CD4-positive, alpha-beta T cell treated with Interleukin-4 for 4 hours (primary cell): ENCODE measurements around the gene TMEM218.
A peak's percentile ranks its signal among the peaks of the same experiment; 100 is the strongest.
"Not testable (repeated sequence)": the region's sequence is repeated elsewhere in the genome, so short reads cannot be mapped to it uniquely, and the experiment has no call there.

Source experiments
- DNase-seq: peaks from one replicate; pipeline ENCODE4 v3.0.0-alpha.2; 2020

TMEM218 gene

GRCh38 chr11:125128450-125128849 lies 17.0 kb upstream of the TMEM218 start:
- no peak for DNase-seq

DNA sequence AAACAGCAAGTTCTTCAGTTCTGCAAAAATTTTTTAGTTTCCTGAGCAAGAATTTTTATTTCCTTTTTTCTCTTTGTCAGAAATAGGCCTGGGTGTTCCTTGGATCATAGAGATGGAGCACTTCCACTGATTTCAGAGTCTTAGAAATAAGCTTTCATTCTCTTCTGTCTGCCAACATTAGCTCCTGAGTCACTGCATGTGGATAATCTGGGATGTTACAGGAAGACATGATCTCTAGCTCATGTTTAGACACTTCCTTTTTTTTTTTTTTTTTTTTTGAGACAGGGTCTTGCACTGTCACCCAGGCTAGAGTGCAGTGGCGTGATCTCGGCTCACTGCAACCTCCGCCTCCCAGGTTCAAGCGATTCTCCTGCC lies 13.2 kb upstream of the TMEM218 start:
- DNase-seq: no peak

DNA sequence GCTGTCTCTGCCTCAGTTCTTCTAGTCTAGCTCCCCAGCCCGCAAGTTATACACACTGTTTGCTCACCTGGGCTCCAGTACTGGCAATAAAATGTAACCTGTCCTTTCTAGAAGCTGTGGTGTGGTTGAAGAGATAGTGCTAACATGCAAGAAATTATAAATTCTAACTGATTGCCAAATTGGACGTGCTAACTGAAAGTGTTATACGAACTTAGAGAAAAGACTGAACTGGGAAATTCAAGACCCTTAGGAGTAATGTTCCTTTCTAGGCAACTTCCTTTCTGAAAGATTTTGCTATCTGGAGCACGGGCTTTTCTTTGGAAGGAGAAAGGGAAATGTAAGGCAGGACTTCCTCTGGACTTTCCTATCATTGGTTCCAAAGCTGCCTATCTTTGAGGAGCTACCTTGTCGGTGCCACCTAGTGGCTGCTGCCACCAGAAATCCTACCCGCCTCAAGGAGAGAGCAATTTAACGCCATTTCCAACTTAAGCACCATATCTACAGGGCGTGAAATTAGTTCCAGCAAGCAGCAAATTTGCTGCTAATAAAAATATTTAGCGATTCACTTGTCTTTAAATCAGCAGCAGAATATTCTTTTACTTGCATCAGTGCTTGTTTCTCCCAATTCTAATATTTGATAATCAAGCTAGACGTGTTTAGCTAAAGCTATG lies 12.7 kb upstream of the TMEM218 start:
- DNase-seq: peak; percentile 41

- no peak for DNase-seq
Measured at GRCh38 chr11:125123194-125123946, 11.9 kb upstream of the TMEM218 start.

DNA sequence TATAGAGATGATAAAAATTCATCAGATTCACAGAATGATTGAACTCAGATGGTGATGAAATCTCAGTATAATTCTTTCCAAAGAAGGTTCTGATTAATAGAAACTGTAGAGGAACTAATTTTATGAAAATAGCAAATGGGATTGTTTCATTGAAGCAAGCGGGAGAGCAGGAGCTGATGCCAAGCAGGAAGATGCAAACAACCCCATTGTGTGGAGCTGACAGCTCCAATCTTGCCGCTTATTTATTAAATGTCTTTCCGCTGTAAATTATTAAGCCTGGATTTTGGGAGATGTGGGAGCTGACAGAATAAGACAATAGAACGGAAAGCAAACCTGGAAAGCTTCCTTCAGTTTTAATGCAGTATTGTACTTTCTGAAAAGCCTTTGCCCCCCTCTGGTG lies 6.0 kb upstream of the TMEM218 start:
- no peak for DNase-seq

GRCh38 chr11:125114518-125114917 lies 3.1 kb upstream of the TMEM218 start:
- DNase-seq: no peak

DNA sequence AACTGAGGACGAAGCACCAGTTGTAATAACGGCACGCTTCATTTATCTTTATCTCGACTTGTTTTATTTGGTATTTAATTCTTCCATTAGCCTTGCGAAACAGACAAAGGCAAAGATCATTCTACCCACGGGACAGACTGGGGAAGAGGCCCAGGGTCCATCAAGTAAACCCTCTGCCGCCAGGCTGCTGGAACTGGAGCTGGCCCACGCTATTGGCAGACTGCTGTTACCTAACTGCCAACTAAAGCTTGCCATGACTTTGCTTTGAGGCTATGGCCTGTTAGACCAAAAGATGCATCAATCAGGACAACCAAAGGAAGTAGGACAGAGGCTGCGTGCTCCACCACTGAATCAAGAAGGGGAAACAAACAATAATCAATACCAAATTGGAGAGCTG lies 780 bp upstream of the TMEM218 start:
- no peak for DNase-seq

DNA sequence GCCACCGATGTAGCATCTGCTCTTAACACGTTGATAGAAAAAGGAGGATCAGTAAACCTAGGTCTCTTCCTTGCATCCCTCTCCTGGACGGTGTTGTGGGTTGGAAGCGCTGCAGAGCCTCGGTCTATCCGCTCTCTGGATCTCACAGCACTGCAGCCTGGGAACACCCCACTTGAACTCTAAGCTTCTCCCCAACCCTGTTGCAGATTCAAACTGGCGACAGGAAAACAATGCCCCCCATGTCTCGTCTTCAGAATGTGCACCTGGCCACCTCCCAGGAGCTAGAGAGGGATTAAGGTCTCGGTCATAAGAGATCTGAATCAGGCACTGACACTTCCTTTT lies 454 bp downstream of the TMEM218 start:
- DNase-seq: peak; percentile 0

GRCh38 chr11:125110506-125110905 lies 920 bp downstream of the TMEM218 start:
- DNase-seq: peak; percentile 5

DNA sequence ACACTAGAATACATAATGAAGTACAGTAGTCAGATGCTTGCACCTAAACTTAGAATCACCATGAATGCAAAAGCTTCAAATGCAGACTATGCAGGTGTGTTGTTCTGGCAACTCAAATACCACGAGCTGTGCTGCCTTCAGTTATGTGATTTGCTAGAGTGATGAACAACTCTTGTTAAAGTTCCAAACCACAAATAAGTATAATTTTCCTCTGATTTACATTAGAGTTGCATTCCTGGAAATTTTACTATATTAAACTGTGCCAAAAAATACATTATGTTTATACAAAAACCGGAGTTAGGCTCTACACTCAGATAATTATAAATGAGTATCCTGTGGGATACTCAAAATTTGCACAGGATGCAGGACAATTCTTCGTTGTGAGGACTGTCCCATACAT lies 3.0 kb downstream of the TMEM218 start:
- no peak for DNase-seq

DNA sequence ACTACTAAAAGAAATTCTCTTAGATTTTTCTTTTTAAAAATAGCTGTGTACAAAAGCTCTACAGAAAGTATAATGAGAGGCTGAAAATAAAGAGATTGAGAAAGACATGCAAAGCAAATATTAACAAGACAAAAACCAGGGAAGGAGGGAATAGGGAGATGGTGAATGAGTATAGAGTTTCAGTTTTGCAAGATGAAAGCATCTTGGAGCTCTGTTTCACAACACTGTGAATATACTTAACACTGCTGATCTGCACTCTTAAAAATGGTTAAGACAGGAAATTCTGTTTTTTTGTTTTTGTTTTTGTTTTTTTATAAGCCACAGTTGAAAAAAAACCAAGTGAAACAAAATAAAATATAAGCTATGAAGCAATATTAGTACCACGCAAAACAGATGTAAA lies 5.5 kb downstream of the TMEM218 start:
- no peak for DNase-seq

DNA sequence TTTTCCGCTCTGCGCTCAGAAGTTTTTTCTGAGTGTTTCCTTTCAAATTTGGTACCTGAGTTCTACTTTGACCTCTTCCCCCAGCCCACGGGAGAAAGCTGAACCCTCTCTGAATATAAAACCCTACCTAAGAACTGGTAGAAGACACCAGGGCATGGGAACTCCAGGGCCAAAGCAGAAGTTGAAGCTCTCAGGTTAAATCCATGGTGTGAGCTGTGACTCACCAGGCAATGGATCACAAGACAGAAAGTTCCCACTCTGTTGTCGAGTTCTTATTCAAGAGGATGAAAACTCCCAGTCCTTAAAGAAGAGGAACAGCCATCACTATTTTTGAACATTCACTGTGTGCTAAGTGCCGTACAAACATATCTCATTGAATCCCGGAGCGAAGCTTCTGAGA lies 8.9 kb downstream of the TMEM218 start:
- no peak for DNase-seq

DNA sequence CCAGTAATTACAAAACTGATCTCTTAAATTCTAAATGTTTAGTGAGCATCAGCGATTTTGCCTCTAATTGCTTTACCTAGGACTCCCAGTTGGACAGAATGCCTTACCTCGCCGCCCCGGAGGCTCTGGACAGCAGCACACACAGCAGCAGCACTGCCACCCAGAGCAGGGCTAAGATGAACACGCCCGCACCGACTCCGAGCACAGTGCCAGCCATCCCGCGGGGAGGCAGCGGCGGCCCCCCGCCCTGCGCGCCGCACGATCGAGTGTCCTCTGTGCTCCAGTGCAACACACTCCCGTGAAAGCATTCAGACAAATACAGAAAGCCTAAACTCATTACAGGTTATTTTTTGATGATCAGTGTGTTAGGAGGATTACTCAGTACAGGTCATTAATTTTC lies 9.4 kb downstream of the TMEM218 start:
- no peak for DNase-seq

GRCh38 chr11:125101596-125101995 lies 9.8 kb downstream of the TMEM218 start:
- DNase-seq: no peak

- no peak for DNase-seq
Measured at GRCh38 chr11:125100136-125100535, 11.3 kb downstream of the TMEM218 start.

GRCh38 chr11:125094731-125095130 lies 16.7 kb downstream of the TMEM218 start:
- DNase-seq: no peak

- no peak for DNase-seq
Measured at GRCh38 chr11:125093502-125093901, 17.9 kb downstream of the TMEM218 start.

DNA sequence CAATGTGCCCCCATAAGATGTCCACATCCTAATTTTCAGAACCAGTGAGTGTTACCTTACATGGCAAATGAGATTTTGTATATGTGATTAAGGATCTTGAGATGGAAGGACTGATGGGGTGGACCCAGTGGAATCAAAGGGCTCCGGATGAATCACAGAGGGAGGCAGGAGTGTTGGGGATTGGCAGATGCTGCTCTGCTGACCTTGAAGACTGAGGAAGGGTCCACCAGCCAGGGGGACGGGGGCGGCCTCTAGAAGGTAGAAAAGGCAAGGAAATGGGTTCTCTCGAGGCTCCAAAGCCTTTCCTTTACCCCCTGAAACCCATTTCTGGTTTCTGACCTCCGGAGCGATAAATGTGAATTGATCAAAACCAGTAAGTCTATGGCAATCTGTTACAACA lies 18.8 kb downstream of the TMEM218 start:
- no peak for DNase-seq

GRCh38 chr11:125091877-125092664 lies 19.4 kb downstream of the TMEM218 start:
- DNase-seq: no peak

DNA sequence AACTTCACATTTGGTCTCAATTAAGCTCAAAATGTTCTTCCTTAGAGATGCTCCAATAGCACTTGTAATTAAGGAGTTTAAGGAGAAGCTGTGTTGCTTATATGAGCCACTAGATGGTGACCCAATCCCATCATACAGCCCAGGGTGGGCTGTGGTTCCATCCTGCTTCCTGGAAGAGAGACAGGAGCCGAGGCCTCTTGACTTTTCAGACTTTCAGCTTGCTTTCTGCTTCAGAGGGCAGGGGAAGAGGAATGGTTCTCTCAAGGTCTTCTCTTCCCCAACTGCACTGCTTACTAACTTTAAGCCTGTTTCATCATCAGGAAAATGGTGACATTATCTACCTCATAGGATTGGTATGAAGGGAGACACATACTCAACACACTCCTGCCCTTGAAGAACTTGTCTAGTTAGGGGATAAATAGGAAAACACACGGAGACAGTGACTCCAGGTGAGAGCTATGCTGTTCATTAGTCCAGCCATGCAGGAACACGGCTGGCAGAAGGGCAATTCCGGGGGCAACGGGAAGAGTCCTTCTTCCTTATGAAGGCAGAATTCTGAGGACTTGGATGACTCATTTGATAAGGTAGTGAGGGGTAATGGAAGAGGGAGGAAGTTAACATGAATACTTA lies 20.1 kb downstream of the TMEM218 start:
- DNase-seq: no peak

DNA sequence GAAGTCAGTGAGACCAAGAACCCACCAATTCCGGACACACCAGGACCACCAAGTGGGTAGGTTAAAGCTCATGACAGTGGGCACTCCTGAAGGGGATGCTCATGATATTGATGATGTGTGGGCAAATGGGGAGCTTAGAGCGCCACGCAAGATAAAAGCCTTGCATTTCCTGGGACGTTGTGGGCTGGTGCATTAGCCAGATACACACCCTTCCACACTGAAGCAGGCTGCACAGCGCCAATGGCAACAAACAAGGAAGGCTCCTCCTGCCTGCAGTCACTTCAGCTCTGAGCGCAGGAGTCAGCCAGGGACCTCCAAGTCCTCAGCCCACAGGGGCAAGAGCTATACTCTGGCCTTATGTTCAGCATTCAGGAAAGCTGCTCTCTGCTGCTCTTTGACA lies 20.6 kb downstream of the TMEM218 start:
- DNase-seq: no peak

DNA sequence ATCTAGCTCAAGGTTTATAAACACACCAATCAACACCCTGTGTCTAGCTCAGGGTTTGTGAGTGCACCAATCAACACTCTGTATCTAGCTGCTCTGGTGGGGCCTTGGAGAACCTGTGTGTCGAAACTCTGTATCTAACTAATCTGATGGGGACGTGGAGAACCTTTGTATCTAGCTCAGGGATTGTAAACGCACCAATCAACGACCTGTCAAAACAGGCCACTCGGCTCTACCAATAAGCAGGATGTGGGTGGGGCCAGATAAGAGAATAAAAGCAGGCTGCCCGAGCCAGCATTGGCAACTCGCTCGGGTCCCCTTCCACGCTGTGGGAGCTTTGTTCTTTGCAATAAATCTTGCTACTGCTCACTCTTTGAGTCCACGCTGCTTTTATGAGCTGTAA lies 21.3 kb downstream of the TMEM218 start:
- DNase-seq: not testable (repeated sequence)

DNA sequence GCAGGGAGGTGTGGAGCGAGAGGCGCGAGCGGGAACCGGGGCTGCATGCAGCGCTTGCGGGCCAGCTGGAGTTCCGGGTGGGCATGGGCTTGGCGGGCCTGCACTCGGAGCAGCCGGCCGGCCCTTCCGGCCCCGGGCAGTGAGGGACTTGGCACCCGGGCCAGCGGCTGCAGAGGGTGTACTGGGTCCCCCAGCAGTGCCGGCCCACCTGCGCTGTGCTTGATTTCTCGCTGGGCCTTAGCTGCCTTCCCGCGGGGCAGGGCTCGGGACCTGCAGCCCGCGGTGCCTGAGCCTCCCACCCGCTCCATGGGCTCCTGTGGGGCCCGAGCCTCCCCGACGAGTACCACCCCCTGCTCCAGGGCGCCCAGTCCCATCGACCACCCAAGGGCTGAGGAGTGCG lies 21.9 kb downstream of the TMEM218 start:
- DNase-seq: not testable (repeated sequence)
